ENCODE data around the gene PAFAH1B2. TPM values are rescaled to one million over a fixed set of nuclear protein-coding genes. Genes with fewer than 3 reads are reported as not detected.

The PAFAH1B2 gene
- total and polyA plus RNA-seq, 2 experiments from 2014 or later, result 87.5 to 148 TPM

- H3K4me1 ChIP-seq (ENCODE audit: insufficient read depth), result peaks cover 17% of the 10 kb centered on the region
- Mint-ChIP-seq H3K36me3 (ENCODE audit: low read depth) (peaks cover 2% of the 10 kb centered on the region; the same call in 1 of the 3 replicates), H3K4me3 (no peak overlapping the region), H3K9me3 (no peaks in the 10 kb centered on the region; the same call in 2 of the 3 replicates), H3K27ac (no peak overlapping the region), H3K4me1 (peaks cover 22% of the 10 kb centered on the region), H3K27me3 (ENCODE audit: insufficient read depth, low read depth, poor library complexity) (peaks cover 14% of the 10 kb centered on the region)
- H3K79me2 ChIP-seq (replicated peaks; ENCODE audit: insufficient read depth), result peaks cover 22% of the 10 kb centered on the region
- no peaks in the 10 kb centered on the region for H3F3A ChIP-seq (replicated peaks; ENCODE audit: low read depth)
- TF ChIP-seq ZNF114 (CRISPR knock-in tag; IDR thresholded peaks at IDR 0.05), result no peak
- TF ChIP-seq ETS1 (IDR thresholded peaks at IDR 0.05), result no peak
- no peak for TF ChIP-seq JUNB (IDR thresholded peaks at IDR 0.05; ENCODE audit: unreplicated experiment)
- TF ChIP-seq, protein P1, sequence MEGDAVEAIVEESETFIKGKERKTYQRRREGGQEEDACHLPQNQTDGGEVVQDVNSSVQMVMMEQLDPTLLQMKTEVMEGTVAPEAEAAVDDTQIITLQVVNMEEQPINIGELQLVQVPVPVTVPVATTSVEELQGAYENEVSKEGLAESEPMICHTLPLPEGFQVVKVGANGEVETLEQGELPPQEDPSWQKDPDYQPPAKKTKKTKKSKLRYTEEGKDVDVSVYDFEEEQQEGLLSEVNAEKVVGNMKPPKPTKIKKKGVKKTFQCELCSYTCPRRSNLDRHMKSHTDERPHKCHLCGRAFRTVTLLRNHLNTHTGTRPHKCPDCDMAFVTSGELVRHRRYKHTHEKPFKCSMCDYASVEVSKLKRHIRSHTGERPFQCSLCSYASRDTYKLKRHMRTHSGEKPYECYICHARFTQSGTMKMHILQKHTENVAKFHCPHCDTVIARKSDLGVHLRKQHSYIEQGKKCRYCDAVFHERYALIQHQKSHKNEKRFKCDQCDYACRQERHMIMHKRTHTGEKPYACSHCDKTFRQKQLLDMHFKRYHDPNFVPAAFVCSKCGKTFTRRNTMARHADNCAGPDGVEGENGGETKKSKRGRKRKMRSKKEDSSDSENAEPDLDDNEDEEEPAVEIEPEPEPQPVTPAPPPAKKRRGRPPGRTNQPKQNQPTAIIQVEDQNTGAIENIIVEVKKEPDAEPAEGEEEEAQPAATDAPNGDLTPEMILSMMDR (conservative IDR thresholded peaks at IDR 0.05; ENCODE audit: low read depth in 2 of 2), result no peak
- no peak for TF ChIP-seq ZNF462 (CRISPR knock-in tag; IDR thresholded peaks at IDR 0.05)
- no peak for TF ChIP-seq EZH2phosphoT487 (IDR thresholded peaks at IDR 0.05; ENCODE audit: unreplicated experiment)
- TF ChIP-seq CREB1 (CRISPR knock-in tag; IDR thresholded peaks at IDR 0.05; ENCODE audit: low read depth), result no peak
- no peak for TF ChIP-seq NANOG (IDR thresholded peaks at IDR 0.05; ENCODE audit: borderline replicate concordance)
- TF ChIP-seq ZNF331 (CRISPR knock-in tag; IDR thresholded peaks at IDR 0.05; ENCODE audit: low read depth), result no peak
- TF ChIP-seq, protein P2, sequence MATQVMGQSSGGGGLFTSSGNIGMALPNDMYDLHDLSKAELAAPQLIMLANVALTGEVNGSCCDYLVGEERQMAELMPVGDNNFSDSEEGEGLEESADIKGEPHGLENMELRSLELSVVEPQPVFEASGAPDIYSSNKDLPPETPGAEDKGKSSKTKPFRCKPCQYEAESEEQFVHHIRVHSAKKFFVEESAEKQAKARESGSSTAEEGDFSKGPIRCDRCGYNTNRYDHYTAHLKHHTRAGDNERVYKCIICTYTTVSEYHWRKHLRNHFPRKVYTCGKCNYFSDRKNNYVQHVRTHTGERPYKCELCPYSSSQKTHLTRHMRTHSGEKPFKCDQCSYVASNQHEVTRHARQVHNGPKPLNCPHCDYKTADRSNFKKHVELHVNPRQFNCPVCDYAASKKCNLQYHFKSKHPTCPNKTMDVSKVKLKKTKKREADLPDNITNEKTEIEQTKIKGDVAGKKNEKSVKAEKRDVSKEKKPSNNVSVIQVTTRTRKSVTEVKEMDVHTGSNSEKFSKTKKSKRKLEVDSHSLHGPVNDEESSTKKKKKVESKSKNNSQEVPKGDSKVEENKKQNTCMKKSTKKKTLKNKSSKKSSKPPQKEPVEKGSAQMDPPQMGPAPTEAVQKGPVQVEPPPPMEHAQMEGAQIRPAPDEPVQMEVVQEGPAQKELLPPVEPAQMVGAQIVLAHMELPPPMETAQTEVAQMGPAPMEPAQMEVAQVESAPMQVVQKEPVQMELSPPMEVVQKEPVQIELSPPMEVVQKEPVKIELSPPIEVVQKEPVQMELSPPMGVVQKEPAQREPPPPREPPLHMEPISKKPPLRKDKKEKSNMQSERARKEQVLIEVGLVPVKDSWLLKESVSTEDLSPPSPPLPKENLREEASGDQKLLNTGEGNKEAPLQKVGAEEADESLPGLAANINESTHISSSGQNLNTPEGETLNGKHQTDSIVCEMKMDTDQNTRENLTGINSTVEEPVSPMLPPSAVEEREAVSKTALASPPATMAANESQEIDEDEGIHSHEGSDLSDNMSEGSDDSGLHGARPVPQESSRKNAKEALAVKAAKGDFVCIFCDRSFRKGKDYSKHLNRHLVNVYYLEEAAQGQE (IDR thresholded peaks at IDR 0.05; ENCODE audit: unreplicated experiment), result no peak
- TF ChIP-seq STAT1 (IDR thresholded peaks at IDR 0.05; ENCODE audit: unreplicated experiment), result no peak
- TF ChIP-seq POLR2AphosphoS5 (IDR thresholded peaks at IDR 0.05; ENCODE audit: low read depth), result no peak
- TF ChIP-seq EZH2 (IDR thresholded peaks at IDR 0.05; ENCODE audit: low read depth, unreplicated experiment), result no peak
- H3K27me3 ChIP-seq (ENCODE audit: insufficient read depth), result no peaks in the 10 kb centered on the region
- DNase-seq (ENCODE audit: low spot score) (no peak), ATAC-seq (no peak)
- H3K27ac ChIP-seq (ENCODE audit: low read depth), result no peak overlapping the region
- H3K4me2 ChIP-seq, result no peak overlapping the region
- no peak overlapping the region for H3K4me3 ChIP-seq
- H3K36me3 ChIP-seq (ENCODE audit: insufficient read depth), result no peaks in the 10 kb centered on the region
- no peak overlapping the region for H2AFZ ChIP-seq
- H4K20me1 ChIP-seq (replicated peaks; ENCODE audit: insufficient read depth), result peaks cover 1% of the 10 kb centered on the region; the same call in 1 of the 2 replicates
- H3K9me2 ChIP-seq (ENCODE audit: insufficient read depth), result no peaks in the 10 kb centered on the region
Measured at GRCh38 chr11:117100556-117100955, 43.5 kb upstream of the PAFAH1B2 start.

All from GM23338 (cell line).